Measurements from ENCODE around the gene LUC7L3. TPM values are rescaled to one million over a fixed set of nuclear protein-coding genes. Genes with fewer than 3 reads are reported as not detected.

Gene LUC7L3
- total RNA-seq, 4 donors from 2014 or later: 80.8 to 114 (median 105) TPM

- Histone ChIP-seq H3K4me1 (peaks cover 0 to 3% (median 0%) of the 10 kb centered on the region in 4 donors), H3K27me3 (no peaks in the 10 kb centered on the region), H3K27ac (no peak overlapping the region), H3K36me3 (no peaks in the 10 kb centered on the region), H3K9me3 (no peaks in the 10 kb centered on the region), H3K4me3 (no peak overlapping the region)
- TF ChIP-seq POLR2A (IDR thresholded peaks at IDR 0.05) (no peak), EP300 (IDR thresholded peaks at IDR 0.05) (no peak), CTCF (IDR thresholded peaks at IDR 0.05) (no peak)
- DNase-seq (ENCODE audit: low spot score in 2 of 2): no peak
- 83 to 86% methylated on average over 18 to 19 of the region's 19 CpGs for WGBS, 2 donors
Measured at GRCh38 chr17:50798424-50799288, 79.3 kb downstream of the LUC7L3 start.

- H3K27me3 ChIP-seq: no peaks in the 10 kb centered on the region
- WGBS, 2 donors: 83 to 87% methylated on average over 9 of the region's 9 CpGs
- no peak overlapping the region for H3K4me3 ChIP-seq
- no peak overlapping the region for H3K27ac ChIP-seq
- H3K4me1 ChIP-seq: peaks cover 0 to 3% (median 0%) of the 10 kb centered on the region in 4 donors
- H3K9me3 ChIP-seq: no peaks in the 10 kb centered on the region
- no peak for DNase-seq (ENCODE audit: low spot score in 2 of 2)
- TF ChIP-seq POLR2A (IDR thresholded peaks at IDR 0.05): no peak
- TF ChIP-seq EP300 (IDR thresholded peaks at IDR 0.05): no peak
- TF ChIP-seq CTCF (IDR thresholded peaks at IDR 0.05): no peak
- no peaks in the 10 kb centered on the region for H3K36me3 ChIP-seq
Measured at GRCh38 chr17:50799582-50799981, 80.2 kb downstream of the LUC7L3 start.

GRCh38 chr17:50800196-50800700 lies 80.8 kb downstream of the LUC7L3 start:
- 85 to 95% methylated on average over 12 of the region's 12 CpGs for WGBS, 2 donors
- DNase-seq (ENCODE audit: low spot score in 2 of 2): no peak
- Histone ChIP-seq H3K36me3 (no peaks in the 10 kb centered on the region), H3K4me1 (peaks cover 0 to 3% (median 0%) of the 10 kb centered on the region in 4 donors), H3K4me3 (no peak overlapping the region), H3K27ac (no peak overlapping the region), H3K9me3 (no peaks in the 10 kb centered on the region), H3K27me3 (no peaks in the 10 kb centered on the region)
- TF ChIP-seq CTCF (IDR thresholded peaks at IDR 0.05) (no peak), POLR2A (IDR thresholded peaks at IDR 0.05) (no peak), EP300 (IDR thresholded peaks at IDR 0.05) (no peak)

- DNase-seq (ENCODE audit: low spot score in 2 of 2): no peak
- no peaks in the 10 kb centered on the region for H3K9me3 ChIP-seq
- H3K4me1 ChIP-seq: no peaks in the 10 kb centered on the region
- H3K27me3 ChIP-seq: no peaks in the 10 kb centered on the region
- TF ChIP-seq EP300 (IDR thresholded peaks at IDR 0.05): no peak
- no peak for TF ChIP-seq POLR2A (IDR thresholded peaks at IDR 0.05)
- TF ChIP-seq CTCF (IDR thresholded peaks at IDR 0.05): no peak
- H3K4me3 ChIP-seq: no peak overlapping the region
- no peak overlapping the region for H3K27ac ChIP-seq
- 79 to 81% methylated on average over 12 of the region's 12 CpGs for WGBS, 2 donors
- no peaks in the 10 kb centered on the region for H3K36me3 ChIP-seq
Measured at GRCh38 chr17:50802609-50803571, 83.5 kb downstream of the LUC7L3 start.
